ENCODE results near the gene NLGN1.

DNA sequence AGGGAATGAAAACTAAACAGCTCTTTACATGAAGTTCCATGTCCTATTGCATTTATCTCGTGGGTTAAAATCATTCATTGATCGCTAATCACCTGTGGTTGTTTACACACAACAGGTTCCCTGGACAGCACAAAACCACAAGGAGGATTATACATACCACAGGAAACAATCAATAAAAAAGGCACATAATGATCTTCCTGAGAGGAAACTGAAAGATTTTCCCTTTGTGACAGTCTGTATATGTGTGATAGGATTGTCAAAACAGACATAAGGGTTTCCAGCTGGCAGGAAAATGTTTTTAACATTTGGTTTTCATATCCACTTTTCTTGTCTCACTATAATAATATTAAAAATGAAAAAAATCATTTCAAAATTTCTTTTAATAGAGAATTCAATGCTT lies 541.8 kb downstream of the NLGN1 start:
- TF ChIP-seq POLR2AphosphoS5 (IDR thresholded peaks at IDR 0.05) = no peak
- no peak for TF ChIP-seq CTCF (IDR thresholded peaks at IDR 0.05)
